Heart left ventricle (tissue), 13 donors: Measurements from ENCODE around the gene MAP4K2.

Experiments
- CTCF ChIP-seq, 12 donors: fragments of 200-600 bp; sonication (generic) in 4 of 12; IDR thresholded peaks; one replicate each; pipeline versions ENCODE4 v1.5.0 to v1.8.0; 2018 to 2022; ENCODE audit warnings: antibody characterized with exemption in 12 of 12, mild to moderate bottlenecking in 5 of 12
- POLR2A ChIP-seq, 2 donors: fragments of 450-650 bp; IDR thresholded peaks; one replicate each; pipeline ENCODE4 v1.6.1; 2017; ENCODE audit warnings: antibody characterized with exemption in 2 of 2, mild to moderate bottlenecking in 2 of 2, moderate library complexity in 2 of 2
- donor health status: ischemic (EF 13 %, LVEDD 7.1; RV severe dilation, severe dysfunction).
- donor health status: DM: no; HTN: yes; CAD: no.
- donor health status: DM: no; HTN: no; CAD: no.
- donor health status: ischemic (EF 25% LVEDD 6.9; RV normal size, moderate dysfunction).
- donor health status: ischemic (EF 25% LVEDD 5.7; RV mildly dilated, moderate dysfunction).
- donor health status: ischemic (EF 35%, LVEDD 5.7; RV mildly dilated, moderate dysfunction).
- donor health status: nonischemic (EF 11% LVEDD 7.7; RV severe dilation, severe dysfunction).
- donor health status: DM: yes; HTN: yes; CAD: no.
- donor health status: PGD.
- donor health status: ischemic (EF 29% LVEDD 5.4; RV normal size, mild dysfunction).
- donor health status: nonischemic (EF 23%, LVEDD 6.1; RV moderate dilation, normal function).

- no peak for TF ChIP-seq POLR2A (IDR thresholded peaks at IDR 0.05)
- no peak for TF ChIP-seq CTCF (IDR thresholded peaks at IDR 0.05)
These were observed 49.5 kb downstream of the MAP4K2 start for GRCh38 chr11:64753380-64754123.
